Neural progenitor cell (in vitro differentiated cells): ENCODE results near the gene ZMAT5. TPM values are rescaled to one million over a fixed set of nuclear protein-coding genes. Genes with fewer than 3 reads are reported as not detected.

Experiments
- DNase-seq: peaks from one replicate; pipeline ENCODE4 v3.0.0-alpha.2; 2016; ENCODE audit warnings: low spot score
- H2AFZ ChIP-seq: fragments of 200-600 bp; sonication (generic); replicated peaks from 2 replicates; pipeline ENCODE4 v1.6.1; 2016; ENCODE audit warnings: antibody characterized with exemption
- H3F3A ChIP-seq: fragments of 200-600 bp; sonication (generic); 2 replicates; pipeline ENCODE4 v1.6.1; 2016; ENCODE audit warnings: antibody characterized with exemption, low read depth
- H3K27ac ChIP-seq: fragments of 200-600 bp; sonication (generic); 2 replicates; pipeline ENCODE4 v1.5.1; 2016; ENCODE audit warnings: mild to moderate bottlenecking
- H3K27me3 ChIP-seq: fragments of 200-600 bp; sonication (generic); 2 replicates; pipeline ENCODE4 v1.6.1; 2016; ENCODE audit warnings: mild to moderate bottlenecking, moderate library complexity
- H3K36me3 ChIP-seq: fragments of 200-600 bp; sonication (generic); 2 replicates; pipeline ENCODE4 v1.5.1; 2016
- H3K4me1 ChIP-seq: fragments of 200-600 bp; sonication (generic); 2 replicates; pipeline ENCODE4 v1.6.1; 2016; ENCODE audit warnings: mixed run types
- H3K4me2 ChIP-seq: fragments of 200-600 bp; sonication (generic); 2 replicates; pipeline ENCODE4 v1.6.1; 2016
- H3K4me3 ChIP-seq: fragments of 200-600 bp; sonication (generic); 2 replicates; pipeline ENCODE4 v1.5.1; 2016
- H3K79me2 ChIP-seq: fragments of 200-600 bp; sonication (generic); 2 replicates; pipeline ENCODE4 v1.6.1; 2016; ENCODE audit warnings: low read depth
- H3K9ac ChIP-seq: fragments of 200-600 bp; sonication (generic); 2 replicates; pipeline ENCODE4 v1.6.1; 2016
- H3K9me3 ChIP-seq: fragments of 200-600 bp; sonication (generic); 2 replicates; pipeline ENCODE4 v1.5.1; 2016; ENCODE audit warnings: low read depth
- H4K20me1 ChIP-seq: fragments of 200-600 bp; sonication (generic); 2 replicates; pipeline ENCODE4 v1.6.1; 2016; ENCODE audit warnings: low read depth
- H3K27ac Mint-ChIP-seq: 3 replicates; pipeline ENCODE4 v1.8.0; 2021; ENCODE audit warnings: mixed read lengths
- H3K27me3 Mint-ChIP-seq: 2 replicates; pipeline ENCODE4 v1.8.0; 2022; ENCODE audit warnings: low read depth, mild to moderate bottlenecking, inconsistent platforms, moderate library complexity, mixed read lengths; ENCODE audit not compliant: insufficient read depth
- H3K36me3 Mint-ChIP-seq: 3 replicates; pipeline ENCODE4 v1.8.0; 2021; ENCODE audit warnings: mixed read lengths
- H3K4me1 Mint-ChIP-seq: 3 replicates; pipeline ENCODE4 v1.8.0; 2021; ENCODE audit warnings: mixed read lengths
- H3K4me3 Mint-ChIP-seq: 3 replicates; pipeline ENCODE4 v1.8.0; 2021; ENCODE audit warnings: mild to moderate bottlenecking, moderate library complexity, mixed read lengths
- H3K9me3 Mint-ChIP-seq: 3 replicates; pipeline ENCODE4 v1.8.0; 2020; ENCODE audit warnings: mixed read lengths
- EZH2 ChIP-seq: fragments of 200-600 bp; sonication (generic); IDR thresholded peaks from 2 replicates; pipeline ENCODE4 v1.6.1; 2017; ENCODE audit warnings: antibody characterized with exemption, mild to moderate bottlenecking, moderate library complexity
- EZH2phosphoT487 ChIP-seq: fragments of 200-600 bp; sonication (generic); IDR thresholded peaks from 2 replicates; pipeline ENCODE4 v1.6.1; 2017; ENCODE audit warnings: antibody characterized with exemption
- total RNA-seq: library from RNA; depleted of rRNA; stranded (reverse); fragments of >200 nt; gene quantifications from 2 replicates; pipeline ENCODE4 v1.2.3, GENCODE V29; 2015; ENCODE audit warnings: low replicate concordance
- TF ChIP-seq, protein P1 (sequence below): fragments of 200-600 bp; sonication (generic); IDR thresholded peaks from 2 replicates; pipeline ENCODE4 v1.5.1; 2017; ENCODE audit warnings: antibody characterized with exemption, mild to moderate bottlenecking

ZMAT5 gene
- total RNA-seq, 1 donor from 2014 or later = 20.8 TPM

DNA sequence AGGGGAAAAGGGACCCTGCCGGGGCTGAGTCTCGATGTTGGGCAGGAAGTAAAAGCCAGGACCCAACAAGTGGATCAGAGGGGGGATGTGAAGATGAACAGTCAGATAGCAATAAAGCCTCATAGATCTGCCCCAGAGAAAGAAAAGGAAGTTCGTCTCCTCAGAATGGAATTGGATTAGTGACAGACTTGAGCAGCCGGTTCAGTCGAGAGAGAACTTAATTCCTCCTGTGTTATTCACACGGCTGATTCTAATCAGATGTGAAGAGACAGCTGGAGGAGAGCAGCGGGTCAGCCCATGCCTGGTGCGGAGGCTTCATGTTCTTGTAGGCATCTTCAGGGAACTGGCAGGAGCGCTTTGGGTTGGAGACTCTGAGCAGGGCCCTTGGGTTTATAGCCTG, 76.3 kb downstream of the ZMAT5 start:
- Mint-ChIP-seq H3K27me3 (peaks cover 9% of the 10 kb centered on the region), H3K36me3 (peaks cover 14% of the 10 kb centered on the region), H3K4me1 (peaks cover 57% of the 10 kb centered on the region), H3K9me3 (no peaks in the 10 kb centered on the region), H3K4me3 (no peak overlapping the region), H3K27ac (peak overlapping the region; percentile 28)
- TF ChIP-seq, protein P1, sequence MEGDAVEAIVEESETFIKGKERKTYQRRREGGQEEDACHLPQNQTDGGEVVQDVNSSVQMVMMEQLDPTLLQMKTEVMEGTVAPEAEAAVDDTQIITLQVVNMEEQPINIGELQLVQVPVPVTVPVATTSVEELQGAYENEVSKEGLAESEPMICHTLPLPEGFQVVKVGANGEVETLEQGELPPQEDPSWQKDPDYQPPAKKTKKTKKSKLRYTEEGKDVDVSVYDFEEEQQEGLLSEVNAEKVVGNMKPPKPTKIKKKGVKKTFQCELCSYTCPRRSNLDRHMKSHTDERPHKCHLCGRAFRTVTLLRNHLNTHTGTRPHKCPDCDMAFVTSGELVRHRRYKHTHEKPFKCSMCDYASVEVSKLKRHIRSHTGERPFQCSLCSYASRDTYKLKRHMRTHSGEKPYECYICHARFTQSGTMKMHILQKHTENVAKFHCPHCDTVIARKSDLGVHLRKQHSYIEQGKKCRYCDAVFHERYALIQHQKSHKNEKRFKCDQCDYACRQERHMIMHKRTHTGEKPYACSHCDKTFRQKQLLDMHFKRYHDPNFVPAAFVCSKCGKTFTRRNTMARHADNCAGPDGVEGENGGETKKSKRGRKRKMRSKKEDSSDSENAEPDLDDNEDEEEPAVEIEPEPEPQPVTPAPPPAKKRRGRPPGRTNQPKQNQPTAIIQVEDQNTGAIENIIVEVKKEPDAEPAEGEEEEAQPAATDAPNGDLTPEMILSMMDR = no peak
- TF ChIP-seq EZH2 (no peak), EZH2phosphoT487 (no peak)
- no peak overlapping the region for H3K9ac ChIP-seq
- no peaks in the 10 kb centered on the region for H3K27me3 ChIP-seq
- no peak overlapping the region for H2AFZ ChIP-seq
- DNase-seq = peak; percentile 58
- no peaks in the 10 kb centered on the region for H3K36me3 ChIP-seq
- no peaks in the 10 kb centered on the region for H3K9me3 ChIP-seq
- H4K20me1 ChIP-seq = peaks cover 31% of the 10 kb centered on the region
- H3K4me1 ChIP-seq = peaks cover 46% of the 10 kb centered on the region
- H3K4me2 ChIP-seq = peak overlapping the region; percentile 65
- H3K79me2 ChIP-seq = no peaks in the 10 kb centered on the region
- H3K27ac ChIP-seq = no peak overlapping the region
- no peak overlapping the region for H3K4me3 ChIP-seq
- H3F3A ChIP-seq = peaks cover 37% of the 10 kb centered on the region

DNA sequence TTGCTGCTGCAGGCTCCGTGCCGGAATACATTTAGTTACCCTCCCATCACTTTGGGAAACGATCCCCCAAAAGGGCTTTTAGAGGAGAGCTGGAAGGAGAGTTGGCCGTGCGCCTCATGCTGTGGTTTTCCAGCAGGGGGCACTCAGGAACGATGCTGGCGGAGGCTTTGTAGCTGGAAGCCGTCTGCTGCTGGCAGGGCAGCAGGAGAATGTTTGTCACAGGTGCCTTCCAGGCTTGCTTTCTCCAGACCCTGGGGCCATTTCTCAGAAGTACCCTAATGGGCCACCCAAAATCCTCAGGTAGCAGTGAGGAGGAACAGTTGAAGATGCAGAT, 77.0 kb downstream of the ZMAT5 start:
- no peak overlapping the region for H2AFZ ChIP-seq
- Mint-ChIP-seq H3K4me3 (peak overlapping the region; percentile 75), H3K9me3 (no peaks in the 10 kb centered on the region), H3K4me1 (peaks cover 59% of the 10 kb centered on the region), H3K27ac (peak overlapping the region; percentile 59), H3K36me3 (peaks cover 12% of the 10 kb centered on the region), H3K27me3 (peaks cover 9% of the 10 kb centered on the region)
- no peak overlapping the region for H3K9ac ChIP-seq
- H3K4me3 ChIP-seq = no peak overlapping the region
- peak; percentile 84 for DNase-seq
- H3K9me3 ChIP-seq = no peaks in the 10 kb centered on the region
- peaks cover 49% of the 10 kb centered on the region for H3K4me1 ChIP-seq
- TF ChIP-seq, protein P1 = peak; percentile 87
- TF ChIP-seq EZH2phosphoT487 = no peak
- H4K20me1 ChIP-seq = peaks cover 31% of the 10 kb centered on the region
- H3K4me2 ChIP-seq = peak overlapping the region; percentile 65
- H3K27ac ChIP-seq = no peak overlapping the region
- H3K27me3 ChIP-seq = no peaks in the 10 kb centered on the region
- H3K36me3 ChIP-seq = no peaks in the 10 kb centered on the region
- no peaks in the 10 kb centered on the region for H3K79me2 ChIP-seq
- peaks cover 37% of the 10 kb centered on the region for H3F3A ChIP-seq

DNA sequence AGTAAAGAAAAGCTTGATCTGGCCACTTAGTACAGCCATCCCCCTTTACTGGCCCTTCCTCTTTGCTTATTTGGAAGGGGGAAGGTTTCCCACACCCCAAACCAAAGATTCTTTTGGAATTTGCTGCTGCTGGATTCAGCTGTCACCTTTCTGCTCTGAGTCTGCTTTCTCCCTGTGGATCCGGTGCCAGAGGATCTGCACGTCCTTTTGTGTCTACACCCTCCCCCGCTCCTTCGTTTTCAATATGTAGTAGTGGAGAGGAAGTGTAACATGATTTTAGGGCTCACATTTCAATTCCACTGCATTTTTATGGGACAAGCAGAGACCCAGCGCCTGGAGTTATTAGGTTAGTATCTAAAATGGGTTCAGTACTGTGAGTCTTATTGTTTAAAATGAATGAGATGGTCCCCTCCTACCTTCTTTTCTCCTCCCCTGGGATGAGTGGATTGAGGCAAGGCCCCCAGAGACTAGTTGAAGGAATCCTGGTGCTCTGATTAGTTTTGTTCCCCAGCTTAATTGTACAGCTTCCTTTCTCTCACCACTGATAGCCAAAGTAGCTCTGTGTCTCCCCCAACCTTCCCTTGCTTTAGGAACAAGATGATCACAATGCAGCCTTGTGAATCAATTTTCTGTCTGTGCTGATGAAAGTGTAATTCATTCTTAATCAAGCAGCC, 77.5 kb downstream of the ZMAT5 start:
- no peak overlapping the region for H3K9ac ChIP-seq
- Mint-ChIP-seq H3K27me3 (peaks cover 9% of the 10 kb centered on the region), H3K9me3 (no peaks in the 10 kb centered on the region), H3K27ac (peak overlapping the region; percentile 59), H3K4me1 (peaks cover 64% of the 10 kb centered on the region), H3K36me3 (peaks cover 9% of the 10 kb centered on the region), H3K4me3 (peak overlapping the region; percentile 75)
- H3K4me2 ChIP-seq = peak overlapping the region; percentile 65
- no peaks in the 10 kb centered on the region for H3K36me3 ChIP-seq
- peaks cover 37% of the 10 kb centered on the region for H3F3A ChIP-seq
- H3K79me2 ChIP-seq = no peaks in the 10 kb centered on the region
- H4K20me1 ChIP-seq = peaks cover 31% of the 10 kb centered on the region
- H3K9me3 ChIP-seq = no peaks in the 10 kb centered on the region
- no peak overlapping the region for H2AFZ ChIP-seq
- no peaks in the 10 kb centered on the region for H3K27me3 ChIP-seq
- peaks cover 49% of the 10 kb centered on the region for H3K4me1 ChIP-seq
- peak overlapping the region; percentile 60 for H3K27ac ChIP-seq
- peak; percentile 42 for DNase-seq
- TF ChIP-seq, protein P1 = no peak
- TF ChIP-seq EZH2 = no peak
- TF ChIP-seq EZH2phosphoT487 = no peak
- H3K4me3 ChIP-seq = no peak overlapping the region
